Measurements from ENCODE around the gene GRID2IP. TPM values are rescaled to one million over a fixed set of nuclear protein-coding genes. Genes with fewer than 3 reads are reported as not detected.
"Not testable (repeated sequence)": the region's sequence is repeated elsewhere in the genome, so short reads cannot be mapped to it uniquely, and the experiment has no call there.

The GRID2IP gene
- total RNA-seq, 1 donor from 2014 or later = 0.43 TPM

- Mint-ChIP-seq H3K9me3 (no peaks in the 10 kb centered on the region), H3K27me3 (no peaks in the 10 kb centered on the region), H3K4me1 (ENCODE audit: unreplicated experiment) (peaks cover 5% of the 10 kb centered on the region), H3K27ac (peak overlapping the region; percentile 59), H3K4me3 (peak overlapping the region; percentile 85), H3K36me3 (peaks cover 18% of the 10 kb centered on the region)
- TF ChIP-seq, protein P1, sequence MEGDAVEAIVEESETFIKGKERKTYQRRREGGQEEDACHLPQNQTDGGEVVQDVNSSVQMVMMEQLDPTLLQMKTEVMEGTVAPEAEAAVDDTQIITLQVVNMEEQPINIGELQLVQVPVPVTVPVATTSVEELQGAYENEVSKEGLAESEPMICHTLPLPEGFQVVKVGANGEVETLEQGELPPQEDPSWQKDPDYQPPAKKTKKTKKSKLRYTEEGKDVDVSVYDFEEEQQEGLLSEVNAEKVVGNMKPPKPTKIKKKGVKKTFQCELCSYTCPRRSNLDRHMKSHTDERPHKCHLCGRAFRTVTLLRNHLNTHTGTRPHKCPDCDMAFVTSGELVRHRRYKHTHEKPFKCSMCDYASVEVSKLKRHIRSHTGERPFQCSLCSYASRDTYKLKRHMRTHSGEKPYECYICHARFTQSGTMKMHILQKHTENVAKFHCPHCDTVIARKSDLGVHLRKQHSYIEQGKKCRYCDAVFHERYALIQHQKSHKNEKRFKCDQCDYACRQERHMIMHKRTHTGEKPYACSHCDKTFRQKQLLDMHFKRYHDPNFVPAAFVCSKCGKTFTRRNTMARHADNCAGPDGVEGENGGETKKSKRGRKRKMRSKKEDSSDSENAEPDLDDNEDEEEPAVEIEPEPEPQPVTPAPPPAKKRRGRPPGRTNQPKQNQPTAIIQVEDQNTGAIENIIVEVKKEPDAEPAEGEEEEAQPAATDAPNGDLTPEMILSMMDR (conservative IDR thresholded peaks at IDR 0.05) = no peak
- DNase-seq (ENCODE audit: extremely low spot score, unreplicated experiment) = no peak
Observed at GRCh38 chr7:6588566-6588965, 37.3 kb upstream of the GRID2IP start.

DNA sequence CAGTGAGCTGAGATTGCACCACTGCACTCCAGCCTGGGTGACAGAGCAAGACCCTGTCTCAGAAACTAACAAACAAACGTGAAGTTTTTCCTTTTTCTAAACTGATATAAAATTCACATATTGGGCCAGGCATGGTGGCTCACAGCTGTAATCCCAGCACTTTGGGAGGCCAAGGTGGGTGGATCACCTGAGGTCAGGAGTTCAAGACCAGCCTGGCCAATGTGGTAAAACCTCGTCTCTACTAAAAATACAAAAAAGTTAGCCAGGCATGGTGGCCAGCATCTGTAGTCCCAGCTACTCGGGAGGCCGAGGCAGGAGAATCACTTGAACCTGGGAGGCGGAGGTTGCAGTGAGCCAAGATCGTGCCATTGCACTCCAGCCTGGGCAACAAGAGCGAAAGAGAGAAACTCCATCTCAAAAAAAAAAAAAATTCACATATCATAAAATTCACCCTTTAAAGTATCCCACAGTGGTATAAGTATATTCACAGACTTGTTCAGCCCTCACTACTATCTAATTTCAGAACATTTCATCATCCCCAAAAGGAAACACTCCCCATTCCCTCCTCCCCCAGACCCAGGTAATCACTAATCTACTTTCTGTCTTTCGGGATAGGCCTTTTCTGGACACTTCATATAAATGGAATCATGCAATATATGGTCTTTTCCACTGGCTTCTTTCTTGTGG lies 34.6 kb upstream of the GRID2IP start:
- not testable (repeated sequence) for H3K4me1 Mint-ChIP-seq (ENCODE audit: unreplicated experiment); H3K4me3 Mint-ChIP-seq; H3K27me3 Mint-ChIP-seq; H3K9me3 Mint-ChIP-seq; DNase-seq (ENCODE audit: extremely low spot score, unreplicated experiment); H3K27ac Mint-ChIP-seq
- H3K36me3 Mint-ChIP-seq = peaks cover 29% of the 10 kb centered on the region

GRCh38 chr7:6579446-6579845 lies 28.2 kb upstream of the GRID2IP start:
- Mint-ChIP-seq H3K4me1 (ENCODE audit: unreplicated experiment) (peaks cover 10% of the 10 kb centered on the region), H3K4me3 (peak overlapping the region; percentile 93), H3K27ac (peak overlapping the region; percentile 80), H3K9me3 (no peaks in the 10 kb centered on the region), H3K36me3 (peaks cover 16% of the 10 kb centered on the region), H3K27me3 (no peaks in the 10 kb centered on the region)
- TF ChIP-seq, protein P1 (conservative IDR thresholded peaks at IDR 0.05) = peak; percentile 45
- DNase-seq (ENCODE audit: extremely low spot score, unreplicated experiment) = no peak

DNA sequence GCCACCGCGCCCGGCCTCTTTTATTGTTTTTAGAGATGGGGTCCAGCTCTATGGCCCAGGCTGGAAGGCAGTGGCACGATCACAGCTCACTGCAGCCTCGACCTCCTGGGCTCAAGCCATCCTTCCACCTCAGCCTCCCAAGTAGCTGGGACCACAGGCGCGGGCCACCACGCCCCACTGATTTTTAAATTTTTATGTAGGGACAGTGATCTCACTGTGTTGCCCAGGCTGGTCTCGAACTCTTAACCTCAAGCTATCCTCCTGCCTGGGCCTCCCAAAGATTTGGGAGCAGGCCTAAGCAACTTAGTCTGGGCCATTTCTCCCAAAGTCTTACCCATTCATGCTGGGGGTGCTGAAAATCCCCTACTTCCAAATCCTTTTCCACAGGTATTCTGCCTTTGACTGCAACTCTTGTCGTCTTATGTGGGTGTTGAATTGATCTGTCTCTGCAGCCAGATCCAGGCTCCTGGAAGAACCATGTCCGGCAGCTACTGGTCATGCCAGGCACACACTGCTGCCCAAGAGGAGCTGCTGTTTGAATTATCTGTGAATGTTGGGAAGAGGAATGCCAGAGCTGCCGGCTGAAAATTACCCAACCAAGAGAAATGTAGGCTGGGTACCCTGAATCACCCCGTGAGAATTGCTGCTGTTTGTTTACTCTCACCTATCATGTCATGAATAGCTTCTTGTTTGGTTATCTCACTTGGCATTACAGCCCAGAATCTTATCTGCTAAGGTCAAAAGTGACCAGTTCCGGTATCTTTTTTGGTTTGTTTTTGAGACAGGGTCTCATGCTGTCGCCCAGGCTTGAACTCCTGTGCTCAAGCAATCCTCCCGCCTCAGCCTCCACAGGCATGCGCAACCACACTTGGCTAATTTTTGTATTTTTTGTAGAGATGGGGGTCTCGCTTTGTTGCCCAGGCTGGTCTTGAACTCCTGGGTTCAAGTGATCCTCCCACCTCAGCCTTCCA lies 27.1 kb upstream of the GRID2IP start:
- DNase-seq (ENCODE audit: extremely low spot score, unreplicated experiment) = no peak
- H3K9me3 Mint-ChIP-seq = no peaks in the 10 kb centered on the region
- H3K4me3 Mint-ChIP-seq = peak overlapping the region; percentile 93
- TF ChIP-seq, protein P1 (conservative IDR thresholded peaks at IDR 0.05) = no peak
- H3K4me1 Mint-ChIP-seq (ENCODE audit: unreplicated experiment) = peaks cover 10% of the 10 kb centered on the region
- H3K36me3 Mint-ChIP-seq = peaks cover 16% of the 10 kb centered on the region
- peak overlapping the region; percentile 91 for H3K27ac Mint-ChIP-seq
- no peaks in the 10 kb centered on the region for H3K27me3 Mint-ChIP-seq

GRCh38 chr7:6577369-6578113 lies 26.3 kb upstream of the GRID2IP start, which contains the start of gene ZDHHC4:
Gene ZDHHC4 (plus strand): TSS chr7:6577454. CDS start chr7:6580562, 3,108 bp downstream.
- peak within 1 kb of the TSS; percentile 93 for H3K4me3 Mint-ChIP-seq
- H3K36me3 Mint-ChIP-seq = peaks cover 16% of the 10 kb centered on the region
- H3K27me3 Mint-ChIP-seq = peaks cover 3% of the 10 kb centered on the region
- H3K4me1 Mint-ChIP-seq (ENCODE audit: unreplicated experiment) = peaks cover 10% of the 10 kb centered on the region
- H3K27ac Mint-ChIP-seq = peak within 1 kb of the TSS; percentile 91
- DNase-seq (ENCODE audit: extremely low spot score, unreplicated experiment) = peak; percentile 86
- TF ChIP-seq, protein P1 (conservative IDR thresholded peaks at IDR 0.05) = no peak
- no peaks in the 10 kb centered on the region for H3K9me3 Mint-ChIP-seq

GRCh38 chr7:6576867-6577368 lies 25.7 kb upstream of the GRID2IP start:
- not testable (repeated sequence) for H3K27ac Mint-ChIP-seq; DNase-seq (ENCODE audit: extremely low spot score, unreplicated experiment); H3K27me3 Mint-ChIP-seq; H3K4me1 Mint-ChIP-seq (ENCODE audit: unreplicated experiment); H3K9me3 Mint-ChIP-seq
- H3K36me3 Mint-ChIP-seq = peaks cover 13% of the 10 kb centered on the region
- H3K4me3 Mint-ChIP-seq = peak overlapping the region; percentile 93

Data from type B pancreatic cell (in vitro differentiated cells).